OCI-LY1 (cell line): ENCODE data around the gene ATP8B3.

Source experiments
- CTCF ChIP-seq: fragments of 200-600 bp; sonication (generic), shearing (Covaris generic); IDR thresholded peaks from 2 replicates; pipeline ENCODE4 v1.5.1; 2017; ENCODE audit warnings: mild to moderate bottlenecking, antibody characterized with exemption, low read length, moderate library complexity, mixed read lengths
- EZH2 ChIP-seq: fragments of 200-600 bp; sonication (generic), shearing (Covaris generic); IDR thresholded peaks from 2 replicates; pipeline ENCODE4 v1.8.0; 2017; ENCODE audit warnings: borderline replicate concordance, mixed run types, mild to moderate bottlenecking, antibody characterized with exemption, low read length, moderate library complexity, mixed read lengths

GRCh38 chr19:1828279-1829238 is 16.5 kb upstream of the ATP8B3 start:
- TF ChIP-seq CTCF (no peak), EZH2 (no peak)
